ENCODE data around the gene PDCD1. TPM values are rescaled to one million over a fixed set of nuclear protein-coding genes. Genes with fewer than 3 reads are reported as not detected.

The PDCD1 gene
- total RNA-seq, 1 experiment from 2014 or later = not detected

- H3K79me2 ChIP-seq (ENCODE audit: low read length) = no peaks in the 10 kb centered on the region
- no peaks in the 10 kb centered on the region for H3K36me3 ChIP-seq (ENCODE audit: low read depth, low read length)
- H3K9me3 ChIP-seq (ENCODE audit: low read length) = no peaks in the 10 kb centered on the region
- no peak overlapping the region for H3K9ac ChIP-seq (ENCODE audit: low read length)
- BruUV-seq (replicated peaks) = no TSS peak
- ATAC-seq (peak; percentile 18), DNase-seq (peak; percentile 9)
- H2AFZ ChIP-seq (ENCODE audit: low read length) = no peak overlapping the region
- intact Hi-C loops (cut with micrococcal nuclease) = no loop called here
- no peaks in the 10 kb centered on the region; the same call in 1 of the 2 replicates for H3K4me1 ChIP-seq (ENCODE audit: insufficient read depth, low read length)
- no peaks in the 10 kb centered on the region for H4K20me1 ChIP-seq (ENCODE audit: low read length)
- no peak overlapping the region for H3K27ac ChIP-seq (ENCODE audit: low read length)
- H3K4me3 ChIP-seq (ENCODE audit: low read length) = no peak overlapping the region
- ChIA-PET CTCF (no interaction called here), POLR2A (ENCODE audit: unreplicated experiment) (no interaction called here)
- H3K27me3 ChIP-seq (ENCODE audit: low read length) = no peaks in the 10 kb centered on the region
- H3K4me2 ChIP-seq (ENCODE audit: low read length) = no peak overlapping the region
- no peaks in the 10 kb centered on the region for H3K9me2 ChIP-seq (replicated peaks; ENCODE audit: low read length)
- no peak for TF ChIP-seq EZH2phosphoT487 (IDR thresholded peaks at IDR 0.05; ENCODE audit: borderline replicate concordance, low read length)
- TF ChIP-seq EZH2 (IDR thresholded peaks at IDR 0.05; ENCODE audit: low read length, unreplicated experiment) = no peak
- no peak for TF ChIP-seq CTCF (conservative IDR thresholded peaks at IDR 0.05; ENCODE audit: low read depth, low read length)
- no peaks in the 10 kb centered on the region for H3F3A ChIP-seq (ENCODE audit: low read length, unreplicated experiment)
Observed at GRCh38 chr2:241895712-241896641, 37.3 kb upstream of the PDCD1 start.

GRCh38 chr2:241895427-241895711, 36.7 kb upstream of the PDCD1 start:
- H3F3A ChIP-seq (ENCODE audit: low read length, unreplicated experiment) = no peaks in the 10 kb centered on the region
- H3K9ac ChIP-seq (ENCODE audit: low read length) = no peak overlapping the region
- H3K36me3 ChIP-seq (ENCODE audit: low read depth, low read length) = no peaks in the 10 kb centered on the region
- no peaks in the 10 kb centered on the region for H3K27me3 ChIP-seq (ENCODE audit: low read length)
- ChIA-PET CTCF (no interaction called here), POLR2A (ENCODE audit: unreplicated experiment) (no interaction called here)
- DNase-seq (no peak), ATAC-seq (no peak)
- no peak overlapping the region for H3K27ac ChIP-seq (ENCODE audit: low read length)
- H3K4me1 ChIP-seq (ENCODE audit: insufficient read depth, low read length) = no peaks in the 10 kb centered on the region; the same call in 1 of the 2 replicates
- BruUV-seq (replicated peaks) = no TSS peak
- TF ChIP-seq CTCF (conservative IDR thresholded peaks at IDR 0.05; ENCODE audit: low read depth, low read length) = no peak
- no peak for TF ChIP-seq EZH2phosphoT487 (IDR thresholded peaks at IDR 0.05; ENCODE audit: borderline replicate concordance, low read length)
- no peak for TF ChIP-seq EZH2 (IDR thresholded peaks at IDR 0.05; ENCODE audit: low read length, unreplicated experiment)
- H3K9me2 ChIP-seq (replicated peaks; ENCODE audit: low read length) = no peaks in the 10 kb centered on the region
- no peak overlapping the region for H3K4me3 ChIP-seq (ENCODE audit: low read length)
- no peak overlapping the region for H3K4me2 ChIP-seq (ENCODE audit: low read length)
- H3K9me3 ChIP-seq (ENCODE audit: low read length) = no peaks in the 10 kb centered on the region
- intact Hi-C loops (cut with micrococcal nuclease) = no loop called here
- H2AFZ ChIP-seq (ENCODE audit: low read length) = no peak overlapping the region
- no peaks in the 10 kb centered on the region for H3K79me2 ChIP-seq (ENCODE audit: low read length)
- no peaks in the 10 kb centered on the region for H4K20me1 ChIP-seq (ENCODE audit: low read length)

Data from PC-3 (cell line).